ENCODE measurements around the gene ALS2CL.

- TF ChIP-seq POLR2A (IDR thresholded peaks at IDR 0.05) (no peak), CTCF (IDR thresholded peaks at IDR 0.05) (no peak)
Measured at GRCh38 chr3:46642971-46643370, 50.5 kb downstream of the ALS2CL start.
